Lower leg skin (tissue), 4 donors: ENCODE data around the gene MRPL50. TPM values are rescaled to one million over a fixed set of nuclear protein-coding genes. Genes with fewer than 3 reads are reported as not detected.

Experiments
- DNase-seq, 2 donors: peaks; one replicate each; pipeline ENCODE4 v3.0.0-alpha.2; 2019; ENCODE audit warnings: low spot score in 2 of 2
- H3K4me3 ChIP-seq: fragments of 200-600 bp; sonication (generic); 2 replicates; pipeline ENCODE4 v1.5.1; 2017; ENCODE audit warnings: mild to moderate bottlenecking, low read depth; ENCODE audit not compliant: poor library complexity, severe bottlenecking
- POLR2A ChIP-seq, 2 donors: fragments of 450-650 bp; IDR thresholded peaks; one replicate each; pipeline ENCODE4 v1.6.1; 2016 to 2017; ENCODE audit warnings: antibody characterized with exemption in 2 of 2, mild to moderate bottlenecking in 1 of 2, moderate library complexity in 1 of 2
- WGBS, 2 donors: methylation state at CpG; one replicate each; pipeline ENCODE4 v1.1.5; 2018; 5-methylcytosine and 5-hydroxymethylcytosine counted together
- intact Hi-C: fragments of 100-400 bp; cut with DNase I; formaldehyde crosslinking; loops from one replicate; pipeline ENCODE4 v1.15.0; 2023; ENCODE audit warnings: low total_unique reads
- total RNA-seq, 4 donors: library from RNA; depleted of rRNA; stranded (reverse); fragments of >200 nt; gene quantifications; one replicate each; pipeline ENCODE4 v1.1.0, GENCODE V29; 2016
- TF ChIP-seq, protein P1 (sequence below), 3 donors: fragments of 450-650 bp; IDR thresholded peaks; one replicate each; pipeline ENCODE4 v1.5.1; 2016; ENCODE audit warnings: antibody characterized with exemption in 3 of 3, mild to moderate bottlenecking in 3 of 3, moderate library complexity in 2 of 3

MRPL50 gene
- total RNA-seq, 4 donors from 2014 or later, result 3.8 to 9.3 (median 7.5) TPM

DNA sequence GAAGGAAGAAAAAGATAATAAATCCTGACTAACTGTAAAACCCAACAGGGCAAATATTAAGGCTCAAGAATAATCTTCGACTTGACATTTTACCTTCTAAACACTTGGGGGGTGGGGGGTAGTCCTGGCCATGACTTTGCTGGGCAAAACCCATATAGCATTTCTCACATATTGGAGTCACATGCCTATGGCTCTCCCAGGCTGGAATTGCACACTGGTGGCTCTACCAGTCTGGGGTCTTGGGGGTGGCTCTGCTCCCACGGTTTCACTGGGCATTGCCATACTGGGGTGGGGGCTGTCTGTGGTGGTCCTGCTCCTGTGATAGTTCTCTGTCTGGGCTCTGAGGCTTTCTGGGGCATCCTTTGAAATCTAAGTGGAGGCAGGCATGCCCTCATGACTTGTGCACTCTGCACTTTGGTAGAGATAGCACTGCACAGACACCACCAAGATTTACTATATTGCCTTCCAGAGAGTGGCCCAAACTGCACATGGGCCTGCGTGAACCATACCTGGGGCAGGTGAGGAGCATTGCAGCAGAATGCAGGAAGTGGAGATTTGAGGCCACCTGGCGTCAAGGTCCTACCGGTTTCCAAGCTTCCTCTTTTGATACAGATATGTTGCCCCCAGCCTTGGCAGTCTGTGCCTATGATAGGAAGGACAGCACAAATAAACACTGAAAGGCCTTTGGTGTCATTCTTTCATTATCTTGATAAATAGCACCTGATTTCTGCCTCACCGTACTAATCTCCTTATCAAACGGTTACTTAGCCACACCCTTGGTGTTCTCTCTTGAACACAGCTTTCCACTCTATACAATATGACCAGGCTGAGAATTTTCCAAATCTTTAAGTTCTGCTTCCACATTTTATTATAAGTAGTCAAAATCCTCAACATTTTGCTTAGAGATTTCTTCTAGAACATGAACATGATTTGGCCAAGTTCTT, 43.4 kb downstream of the MRPL50 start:
- TF ChIP-seq, protein P1, sequence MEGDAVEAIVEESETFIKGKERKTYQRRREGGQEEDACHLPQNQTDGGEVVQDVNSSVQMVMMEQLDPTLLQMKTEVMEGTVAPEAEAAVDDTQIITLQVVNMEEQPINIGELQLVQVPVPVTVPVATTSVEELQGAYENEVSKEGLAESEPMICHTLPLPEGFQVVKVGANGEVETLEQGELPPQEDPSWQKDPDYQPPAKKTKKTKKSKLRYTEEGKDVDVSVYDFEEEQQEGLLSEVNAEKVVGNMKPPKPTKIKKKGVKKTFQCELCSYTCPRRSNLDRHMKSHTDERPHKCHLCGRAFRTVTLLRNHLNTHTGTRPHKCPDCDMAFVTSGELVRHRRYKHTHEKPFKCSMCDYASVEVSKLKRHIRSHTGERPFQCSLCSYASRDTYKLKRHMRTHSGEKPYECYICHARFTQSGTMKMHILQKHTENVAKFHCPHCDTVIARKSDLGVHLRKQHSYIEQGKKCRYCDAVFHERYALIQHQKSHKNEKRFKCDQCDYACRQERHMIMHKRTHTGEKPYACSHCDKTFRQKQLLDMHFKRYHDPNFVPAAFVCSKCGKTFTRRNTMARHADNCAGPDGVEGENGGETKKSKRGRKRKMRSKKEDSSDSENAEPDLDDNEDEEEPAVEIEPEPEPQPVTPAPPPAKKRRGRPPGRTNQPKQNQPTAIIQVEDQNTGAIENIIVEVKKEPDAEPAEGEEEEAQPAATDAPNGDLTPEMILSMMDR (IDR thresholded peaks at IDR 0.05), result no peak
- TF ChIP-seq POLR2A (IDR thresholded peaks at IDR 0.05), result no peak
- DNase-seq, result no peak
- WGBS, 2 donors, result 65 to 81% methylated on average over 7 of the region's 7 CpGs
- intact Hi-C loops, result no loop called here
- no peak overlapping the region for H3K4me3 ChIP-seq

DNA sequence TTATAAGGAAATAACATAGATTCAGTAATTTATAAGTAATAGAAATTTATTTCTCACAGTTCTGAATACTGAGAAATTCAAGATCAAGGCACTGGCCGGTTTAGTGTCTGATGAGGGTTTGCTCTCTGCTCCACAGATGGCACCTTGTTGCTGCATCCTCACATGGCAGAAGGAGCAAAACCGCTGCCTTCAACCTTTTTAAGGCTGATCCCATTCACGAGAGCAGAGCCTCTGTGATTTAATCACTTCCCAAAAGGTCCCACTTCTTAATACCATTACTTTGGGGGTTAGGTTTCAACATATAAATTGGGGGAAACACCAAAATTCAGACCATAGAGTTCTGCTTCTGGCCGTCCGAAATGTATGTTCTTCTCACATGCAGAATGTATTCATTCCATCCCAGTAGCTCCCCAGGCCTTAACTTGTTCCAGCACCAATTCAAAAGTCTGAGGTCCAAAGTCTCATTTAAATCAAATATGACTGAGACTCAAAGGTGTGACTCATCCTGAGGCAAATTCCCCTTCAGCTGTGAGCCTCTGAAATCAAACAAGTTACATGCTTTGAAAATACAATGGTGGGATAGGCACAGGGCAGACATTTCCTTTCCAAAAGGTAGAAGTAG, 44.2 kb downstream of the MRPL50 start:
- intact Hi-C loops, result no loop called here

DNA sequence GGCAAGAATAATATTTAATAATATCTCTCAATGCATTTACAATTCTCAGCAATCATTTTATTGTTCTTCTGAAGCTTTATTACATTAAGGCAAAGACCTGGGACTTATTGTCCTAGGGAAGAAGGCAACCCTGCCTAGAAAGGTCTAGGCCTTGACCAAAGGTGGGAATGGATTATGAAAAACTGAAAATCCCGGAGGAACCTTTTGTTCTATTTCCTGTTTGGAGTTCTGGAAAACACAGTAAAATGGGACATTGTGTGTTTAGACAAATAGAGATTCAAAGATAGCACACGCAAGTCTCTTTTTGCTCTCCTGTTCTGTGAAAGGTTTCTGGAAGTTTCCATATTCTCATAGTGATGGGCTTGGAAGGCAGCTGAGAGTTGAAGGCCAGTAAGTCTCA, 44.7 kb downstream of the MRPL50 start:
- TF ChIP-seq, protein P1 (IDR thresholded peaks at IDR 0.05), result no peak
- no peak for TF ChIP-seq POLR2A (IDR thresholded peaks at IDR 0.05)
- WGBS, 2 donors, result 86 to 92% methylated on average over 2 of the region's 2 CpGs
- intact Hi-C loops, result no loop called here

More for the DNA sequence above, 44.2 kb downstream of the MRPL50 start:
- H3K4me3 ChIP-seq, result no peak overlapping the region
- no peak for DNase-seq
- WGBS, 2 donors, result 75 to 82% methylated on average over 5 of the region's 5 CpGs
- no peak for TF ChIP-seq POLR2A (IDR thresholded peaks at IDR 0.05)
- TF ChIP-seq, protein P1 (IDR thresholded peaks at IDR 0.05), result no peak

DNA sequence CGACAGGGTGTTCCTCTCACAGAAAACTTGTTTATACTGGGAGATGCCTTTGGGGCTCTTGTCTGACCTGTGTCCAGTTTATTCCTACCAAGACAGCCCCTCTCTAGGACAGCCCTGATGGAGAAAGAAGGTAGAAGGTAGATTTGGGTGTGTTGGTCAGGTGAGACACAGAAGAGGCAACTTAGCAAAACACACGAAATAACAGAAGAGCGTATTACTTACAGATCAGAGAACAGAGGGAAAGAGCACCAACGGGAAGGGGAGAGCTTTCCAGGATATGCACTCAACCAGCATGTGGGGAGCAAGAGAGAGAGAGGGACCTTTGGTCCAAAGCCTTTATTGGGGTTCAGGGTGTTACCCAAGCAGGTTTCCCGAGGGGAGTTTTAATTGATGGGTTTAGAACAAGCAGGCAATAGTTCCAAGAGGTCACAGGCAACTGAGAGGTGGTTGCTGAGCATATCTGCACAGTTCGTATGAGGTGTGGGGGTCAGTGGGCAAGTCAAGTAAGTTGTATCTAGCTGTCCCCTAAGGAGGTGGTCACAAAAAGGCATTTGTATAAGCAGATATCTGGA, 45.4 kb downstream of the MRPL50 start:
- no peak for DNase-seq
- 79 to 84% methylated on average over 6 of the region's 6 CpGs for WGBS, 2 donors
- intact Hi-C loops, result no loop called here
- TF ChIP-seq POLR2A (IDR thresholded peaks at IDR 0.05), result no peak
- TF ChIP-seq, protein P1 (IDR thresholded peaks at IDR 0.05), result no peak
- H3K4me3 ChIP-seq, result no peak overlapping the region

More for the DNA sequence above, 44.7 kb downstream of the MRPL50 start:
- no peak overlapping the region for H3K4me3 ChIP-seq
- no peak for DNase-seq

DNA sequence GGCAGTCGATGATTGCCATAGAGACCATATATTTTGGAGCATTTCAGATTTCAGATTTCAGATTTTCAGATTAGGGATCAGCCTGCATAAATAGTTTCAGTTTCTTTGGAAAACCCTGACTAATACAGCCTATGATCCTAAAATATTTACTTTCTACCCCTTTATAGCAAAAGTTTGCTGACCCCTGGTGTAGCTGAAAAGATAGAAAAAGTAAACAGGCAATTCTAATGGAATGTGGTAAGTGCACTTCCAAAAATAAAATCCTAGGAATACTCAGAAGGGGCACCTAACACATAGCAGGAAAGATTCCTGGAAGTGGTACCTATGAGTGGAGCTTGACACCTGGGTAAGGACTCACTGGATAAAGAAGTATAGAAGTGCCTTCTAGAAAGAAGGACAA, 48.1 kb downstream of the MRPL50 start:
- intact Hi-C loops, result no loop called here
- no peak overlapping the region for H3K4me3 ChIP-seq
- DNase-seq, result no peak
- WGBS, 2 donors, result 87 to 88% methylated on average over 1 of the region's 1 CpG
- TF ChIP-seq POLR2A (IDR thresholded peaks at IDR 0.05), result no peak
- TF ChIP-seq, protein P1 (IDR thresholded peaks at IDR 0.05), result no peak
